WI38 (cell line): Measurements from ENCODE around the gene CD79A.

Experiments
- H3K4me3 ChIP-seq: 2 replicates; pipeline ENCODE4 v1.5.1; 2011; ENCODE audit warnings: low read depth, mild to moderate bottlenecking, control low read depth, low read length
- CTCF ChIP-seq: IDR thresholded peaks from 2 replicates; pipeline ENCODE4 v1.5.1; 2012; ENCODE audit warnings: low read depth, mild to moderate bottlenecking, control low read depth, low read length

CD79A gene

GRCh38 chr19:41908724-41909464, 31.8 kb downstream of the CD79A start:
- TF ChIP-seq CTCF = no peak

GRCh38 chr19:41909706-41910105, 32.6 kb downstream of the CD79A start:
- H3K4me3 ChIP-seq = no peak overlapping the region
- no peak for TF ChIP-seq CTCF

More at GRCh38 chr19:41908724-41909464, 31.8 kb downstream of the CD79A start:
- H3K4me3 ChIP-seq = no peak overlapping the region

GRCh38 chr19:41910240-41910991, 33.3 kb downstream of the CD79A start:
- TF ChIP-seq CTCF = no peak
- no peak overlapping the region for H3K4me3 ChIP-seq

GRCh38 chr19:41910992-41911888, 34.2 kb downstream of the CD79A start:
- H3K4me3 ChIP-seq = no peak overlapping the region

GRCh38 chr19:41911889-41912731, 35.0 kb downstream of the CD79A start:
- TF ChIP-seq CTCF = no peak
- H3K4me3 ChIP-seq = no peak overlapping the region

More at GRCh38 chr19:41910992-41911888, 34.2 kb downstream of the CD79A start:
- TF ChIP-seq CTCF = no peak

GRCh38 chr19:41912899-41913537, 35.9 kb downstream of the CD79A start:
- no peak overlapping the region for H3K4me3 ChIP-seq
- TF ChIP-seq CTCF = no peak
